Muscle of leg (tissue), 11 donors: ENCODE data around the gene CHSY1. TPM values are rescaled to one million over a fixed set of nuclear protein-coding genes. Genes with fewer than 3 reads are reported as not detected.
A peak's percentile ranks its signal among the peaks of the same experiment; 100 is the strongest.

Source experiments
- DNase-seq: peaks from one replicate; pipeline ENCODE4 v3.0.0; 2013
- H3K27ac ChIP-seq: one replicate; pipeline ENCODE4 v1.5.1; 2013; ENCODE audit warnings: mild to moderate bottlenecking, low read length, control low read depth
- H3K27me3 ChIP-seq: one replicate; pipeline ENCODE4 v1.6.1; 2013; ENCODE audit warnings: low read length; ENCODE audit not compliant: control insufficient read depth, insufficient read depth
- H3K36me3 ChIP-seq: one replicate; pipeline ENCODE4 v1.6.1; 2013; ENCODE audit warnings: low read length; ENCODE audit not compliant: control insufficient read depth, insufficient read depth
- H3K4me1 ChIP-seq: one replicate; pipeline ENCODE4 v1.6.1; 2013; ENCODE audit warnings: low read length; ENCODE audit not compliant: control insufficient read depth, insufficient read depth
- H3K4me3 ChIP-seq: one replicate; pipeline ENCODE4 v1.5.1; 2013; ENCODE audit warnings: low read length, control low read depth
- H3K9me3 ChIP-seq: replicated peaks from 2 replicates; pipeline ENCODE4 v1.6.1; 2013; ENCODE audit warnings: low read depth, low read length; ENCODE audit not compliant: control insufficient read depth
- WGBS: methylation state at CpG from one replicate; pipeline ENCODE4 v1.1.5; 2013; ENCODE audit warnings: missing lambda C conversion rate; ENCODE audit not compliant: insufficient coverage; 5-methylcytosine and 5-hydroxymethylcytosine counted together
- polyA plus RNA-seq, 8 donors: library from polyadenylated mRNA; unstranded; fragments of 120-200 nt; gene quantifications; one replicate each; pipeline versions ENCODE4 v1.2.1 to v1.2.3, GENCODE V29; 2013; ENCODE audit warnings: inconsistent platforms in 1 of 8, low replicate concordance in 1 of 8; ENCODE audit not compliant: insufficient read length in 8 of 8, insufficient read depth in 1 of 8
- total RNA-seq: library from RNA; stranded (reverse); fragments of 120-200 nt; gene quantifications from one replicate; pipeline ENCODE4 v1.2.4, GENCODE V29; 2013

The CHSY1 gene
- total and polyA plus RNA-seq, 9 donors = 27.2 to 57.6 (median 42.5) TPM

DNA sequence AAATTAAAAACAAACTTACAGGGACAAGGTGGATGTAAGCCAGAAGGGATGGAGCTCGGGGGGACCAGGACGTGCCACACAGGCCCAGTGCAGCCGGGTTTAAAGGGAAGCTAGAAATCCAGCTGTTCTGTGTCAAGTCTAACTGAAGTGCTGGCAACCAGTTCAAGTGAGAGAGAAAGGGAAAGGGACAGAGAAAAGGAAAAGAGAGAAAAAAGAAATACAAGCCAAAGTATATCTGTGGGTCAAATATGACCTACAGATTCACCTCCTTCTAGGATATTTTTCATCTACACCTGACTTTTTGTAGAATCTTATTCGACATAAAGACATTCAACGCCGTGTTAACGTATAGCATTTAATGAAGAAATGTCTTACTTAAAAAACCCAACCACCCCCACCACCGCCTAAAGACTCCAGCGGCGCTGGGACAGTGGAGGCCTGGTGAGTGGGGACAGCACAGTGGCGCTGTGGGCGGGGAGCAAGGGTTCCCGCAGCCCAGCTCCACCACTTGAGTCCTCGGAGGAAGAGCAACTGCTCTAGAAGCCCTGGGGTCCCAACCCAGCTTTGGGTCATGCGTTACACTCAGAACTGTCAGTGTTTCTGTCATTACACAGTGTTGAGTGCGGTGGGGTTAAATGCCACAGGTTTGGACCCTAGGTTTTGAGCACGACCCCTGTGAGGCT lies 62.3 kb downstream of the CHSY1 start:
- Histone ChIP-seq H3K27ac (peak overlapping the region; percentile 80), H3K27me3 (no peaks in the 10 kb centered on the region), H3K4me1 (peaks cover 76% of the 10 kb centered on the region), H3K4me3 (peak overlapping the region; percentile 28), H3K36me3 (peaks cover 6% of the 10 kb centered on the region), H3K9me3 (no peaks in the 10 kb centered on the region)
- WGBS = 61% methylated on average over 8 of the region's 17 CpGs
- no peak for DNase-seq

DNA sequence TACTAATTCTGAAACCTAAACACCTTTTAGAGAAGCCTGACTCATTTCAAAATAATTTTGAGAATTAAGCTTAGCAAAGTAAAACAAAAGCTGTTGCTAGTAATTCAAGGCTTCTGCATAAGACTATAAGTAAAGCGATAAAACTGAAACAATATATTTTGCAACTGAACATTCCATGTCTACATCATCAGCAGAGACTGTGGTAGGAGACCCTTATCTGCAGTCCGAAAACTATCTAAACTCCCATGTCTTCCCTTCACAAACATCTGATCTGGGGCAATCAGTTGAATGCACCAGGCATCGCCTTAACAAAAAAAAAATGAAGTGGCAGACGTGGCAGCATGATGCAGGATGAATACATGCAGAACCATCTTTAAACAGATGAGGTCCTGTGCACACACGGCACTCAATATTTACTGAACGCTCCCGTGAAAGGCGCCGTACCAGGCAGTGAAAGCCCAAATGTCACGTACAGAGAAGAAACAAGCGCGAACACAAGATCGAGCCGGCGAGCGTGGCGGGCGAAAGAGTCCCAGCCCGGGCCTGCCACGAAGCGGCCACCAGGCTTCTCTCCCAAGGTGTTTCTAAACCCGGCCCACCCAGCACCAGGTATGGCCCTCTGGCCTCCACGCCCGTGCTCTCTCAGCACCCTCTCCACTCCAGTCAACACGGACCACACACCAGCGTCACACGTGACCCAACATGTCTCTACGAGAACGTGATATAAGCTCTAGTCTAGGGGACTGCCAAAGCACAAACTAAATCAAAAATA lies 63.0 kb downstream of the CHSY1 start:
- peaks cover 80% of the 10 kb centered on the region for H3K4me1 ChIP-seq
- H3K4me3 ChIP-seq = peak overlapping the region; percentile 28
- H3K36me3 ChIP-seq = peaks cover 6% of the 10 kb centered on the region
- WGBS = 79% methylated on average over 23 of the region's 29 CpGs
- H3K27ac ChIP-seq = peak overlapping the region; percentile 80
- no peaks in the 10 kb centered on the region for H3K27me3 ChIP-seq
- no peaks in the 10 kb centered on the region for H3K9me3 ChIP-seq
- DNase-seq = no peak

DNA sequence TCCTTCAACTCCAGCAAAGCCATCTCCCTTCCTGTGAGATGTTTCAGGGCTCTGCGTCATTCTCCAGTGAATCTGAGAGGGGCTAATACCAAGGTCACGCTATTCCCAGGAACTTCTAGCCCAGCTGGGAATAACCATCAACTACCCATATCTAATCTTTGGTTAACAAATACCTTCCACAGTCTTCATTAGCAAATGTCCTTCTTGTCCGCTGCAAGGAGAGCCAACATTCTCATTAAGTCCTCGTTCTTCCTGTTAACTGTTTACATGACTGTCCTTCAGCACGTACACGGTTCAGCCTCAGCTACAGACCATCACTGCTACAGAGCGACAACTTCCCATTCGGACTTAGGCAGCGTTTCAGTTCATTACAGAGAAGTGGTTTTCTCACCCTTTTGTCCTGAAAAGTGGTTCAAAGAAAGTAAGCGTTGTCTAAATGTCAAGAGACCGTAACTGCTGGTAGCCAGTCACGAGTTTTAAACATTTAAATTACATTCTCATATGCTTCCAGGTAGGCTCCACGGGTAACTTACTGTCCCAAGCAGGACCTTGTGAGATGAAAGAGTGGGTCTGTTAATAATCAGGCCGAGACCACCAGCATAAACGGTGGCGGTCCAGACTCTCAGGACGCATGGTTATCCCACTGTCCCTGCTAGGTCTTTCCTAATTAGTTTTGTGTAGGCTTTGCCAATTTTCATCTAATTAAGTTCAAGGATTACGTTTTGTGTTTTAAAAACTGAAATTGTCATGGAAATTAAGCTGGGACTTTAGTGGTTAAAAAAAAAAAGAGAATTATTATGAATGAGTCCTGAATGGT lies 63.8 kb downstream of the CHSY1 start:
- WGBS = 24% methylated on average over 4 of the region's 18 CpGs
- peak overlapping the region; percentile 28 for H3K4me3 ChIP-seq
- no peaks in the 10 kb centered on the region for H3K9me3 ChIP-seq
- H3K4me1 ChIP-seq = peaks cover 73% of the 10 kb centered on the region
- peak overlapping the region; percentile 80 for H3K27ac ChIP-seq
- peaks cover 6% of the 10 kb centered on the region for H3K36me3 ChIP-seq
- peak; percentile 89 for DNase-seq
- H3K27me3 ChIP-seq = no peaks in the 10 kb centered on the region

DNA sequence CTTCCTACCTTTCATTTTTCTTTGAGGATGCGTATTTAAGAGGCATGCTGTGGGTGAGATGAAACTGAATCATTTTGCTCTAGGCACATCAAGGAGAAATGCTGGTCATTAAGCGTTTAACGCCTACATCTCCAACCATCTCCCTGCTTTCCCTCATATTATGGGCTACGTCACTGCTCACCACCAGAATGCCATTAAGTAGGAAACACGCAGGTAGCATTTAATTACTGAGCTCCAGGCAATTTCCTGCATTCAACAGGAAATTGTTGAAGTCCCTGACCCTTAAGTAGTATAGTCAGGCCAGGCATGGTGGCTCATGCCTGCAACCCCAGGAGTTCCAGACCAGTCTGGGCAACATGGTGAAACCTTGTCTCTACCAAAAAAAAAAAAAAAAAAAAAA lies 66.1 kb downstream of the CHSY1 start:
- H3K36me3 ChIP-seq = peaks cover 9% of the 10 kb centered on the region
- H3K4me1 ChIP-seq = peaks cover 72% of the 10 kb centered on the region
- H3K27me3 ChIP-seq = no peaks in the 10 kb centered on the region
- no peak overlapping the region for H3K27ac ChIP-seq
- H3K4me3 ChIP-seq = no peak overlapping the region
- 54% methylated on average over 2 of the region's 5 CpGs for WGBS
- no peaks in the 10 kb centered on the region for H3K9me3 ChIP-seq
- DNase-seq = peak; percentile 15

DNA sequence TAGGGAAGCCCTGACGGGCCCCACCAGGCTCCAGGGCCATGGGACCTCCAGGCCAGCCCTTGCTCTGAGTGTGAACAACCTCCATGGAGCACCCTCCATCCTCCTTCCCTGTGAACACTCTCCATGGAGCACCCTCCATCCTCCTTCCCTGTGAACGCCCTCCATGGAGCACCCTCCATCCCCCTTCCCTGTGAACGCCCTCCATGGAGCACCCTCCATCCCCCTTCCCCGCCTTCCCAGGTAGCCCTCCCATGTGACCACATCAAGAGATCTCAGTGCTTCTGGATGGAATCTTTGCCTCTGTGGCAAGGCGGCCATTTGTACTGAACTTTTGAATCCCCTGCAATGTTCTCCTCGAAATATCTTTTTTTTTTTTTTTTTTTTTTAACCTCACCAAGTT lies 66.5 kb downstream of the CHSY1 start:
- peaks cover 74% of the 10 kb centered on the region for H3K4me1 ChIP-seq
- no peak overlapping the region for H3K27ac ChIP-seq
- H3K36me3 ChIP-seq = peaks cover 9% of the 10 kb centered on the region
- no peaks in the 10 kb centered on the region for H3K9me3 ChIP-seq
- no peak overlapping the region for H3K4me3 ChIP-seq
- H3K27me3 ChIP-seq = no peaks in the 10 kb centered on the region
- 95% methylated on average over 4 of the region's 6 CpGs for WGBS
- no peak for DNase-seq

DNA sequence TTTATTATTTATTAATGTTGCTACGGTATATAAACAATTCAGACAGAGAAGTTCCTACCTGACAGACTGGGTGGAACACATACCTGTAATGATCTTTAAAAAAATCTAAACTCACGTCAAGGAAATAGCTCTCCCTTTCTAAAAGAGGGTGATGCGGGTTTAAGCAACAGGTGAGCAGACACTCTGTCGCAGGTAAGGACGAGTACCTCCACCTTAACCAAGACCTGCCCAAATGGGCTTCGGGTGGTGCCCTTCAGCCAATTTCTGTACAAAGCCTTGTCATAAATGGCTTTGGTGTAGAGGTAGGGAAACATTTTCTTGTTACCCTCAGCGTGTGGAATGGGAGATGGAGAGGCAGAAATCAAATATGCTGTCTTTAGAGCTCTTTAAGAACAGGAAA lies 67.0 kb downstream of the CHSY1 start:
- H3K9me3 ChIP-seq = no peaks in the 10 kb centered on the region
- H3K27ac ChIP-seq = peak overlapping the region; percentile 90
- peaks cover 74% of the 10 kb centered on the region for H3K4me1 ChIP-seq
- 80% methylated on average over 2 of the region's 7 CpGs for WGBS
- H3K27me3 ChIP-seq = no peaks in the 10 kb centered on the region
- peaks cover 12% of the 10 kb centered on the region for H3K36me3 ChIP-seq
- no peak for DNase-seq
- H3K4me3 ChIP-seq = no peak overlapping the region

DNA sequence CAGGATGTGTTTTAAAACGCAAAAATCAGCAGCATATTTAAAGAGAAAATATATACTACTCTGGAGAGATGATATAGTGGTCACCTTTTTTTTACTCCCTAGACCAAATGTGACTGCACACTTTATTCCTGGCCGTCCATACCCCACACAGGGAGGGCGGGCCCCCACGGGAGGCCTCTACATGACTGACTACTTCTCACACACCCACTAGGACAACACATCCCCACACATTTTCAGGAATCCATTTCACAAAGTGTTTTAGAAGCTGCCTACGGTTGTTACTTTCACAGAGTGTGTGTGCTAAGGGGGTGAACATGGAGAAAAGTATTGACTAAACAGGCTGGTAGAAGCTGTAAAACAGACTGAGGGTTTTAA lies 67.9 kb downstream of the CHSY1 start:
- peaks cover 12% of the 10 kb centered on the region for H3K36me3 ChIP-seq
- no peaks in the 10 kb centered on the region for H3K9me3 ChIP-seq
- H3K4me1 ChIP-seq = peaks cover 72% of the 10 kb centered on the region
- H3K27ac ChIP-seq = peak overlapping the region; percentile 90
- H3K27me3 ChIP-seq = no peaks in the 10 kb centered on the region
- WGBS = no CpG with 5 or more reads among the region's 5 CpGs
- no peak overlapping the region for H3K4me3 ChIP-seq
- DNase-seq = no peak

DNA sequence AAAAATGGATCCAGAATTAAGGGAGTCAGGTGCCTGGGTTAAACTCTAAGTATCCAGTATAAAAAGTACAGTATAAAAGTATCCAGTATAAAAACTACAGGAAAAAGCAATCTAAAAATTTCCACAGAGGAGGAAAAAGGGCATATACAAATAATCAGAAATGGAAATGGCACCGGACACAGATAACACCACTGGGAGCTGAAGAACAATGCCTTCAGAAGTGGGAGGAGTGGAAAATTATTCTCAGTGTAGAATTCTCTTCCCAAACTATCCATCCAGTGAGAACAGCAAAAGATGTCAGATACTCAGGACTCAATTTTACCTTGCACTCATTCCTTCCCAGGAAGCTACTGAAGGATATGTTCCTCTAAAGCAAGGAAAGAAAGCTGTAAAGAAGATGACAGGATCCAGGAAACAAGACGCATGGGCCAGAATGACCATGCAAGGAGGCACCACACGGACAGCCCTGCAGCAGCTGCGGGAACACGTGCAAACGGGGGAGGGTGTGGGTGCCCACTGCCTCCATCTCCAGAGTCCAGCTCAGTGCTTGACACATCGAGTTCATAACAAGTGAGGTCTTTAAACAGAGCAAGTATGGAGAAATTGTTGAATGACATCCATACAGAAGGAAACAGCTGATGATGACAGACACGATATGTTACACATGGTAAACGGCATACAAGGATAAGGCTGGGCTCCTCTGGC lies 68.5 kb downstream of the CHSY1 start:
- WGBS = 55% methylated on average over 6 of the region's 9 CpGs
- Histone ChIP-seq H3K27me3 (no peaks in the 10 kb centered on the region), H3K36me3 (peaks cover 14% of the 10 kb centered on the region), H3K9me3 (no peaks in the 10 kb centered on the region), H3K27ac (peak overlapping the region; percentile 90), H3K4me3 (peak overlapping the region; percentile 11), H3K4me1 (peaks cover 72% of the 10 kb centered on the region)
- peak; percentile 87 for DNase-seq

DNA sequence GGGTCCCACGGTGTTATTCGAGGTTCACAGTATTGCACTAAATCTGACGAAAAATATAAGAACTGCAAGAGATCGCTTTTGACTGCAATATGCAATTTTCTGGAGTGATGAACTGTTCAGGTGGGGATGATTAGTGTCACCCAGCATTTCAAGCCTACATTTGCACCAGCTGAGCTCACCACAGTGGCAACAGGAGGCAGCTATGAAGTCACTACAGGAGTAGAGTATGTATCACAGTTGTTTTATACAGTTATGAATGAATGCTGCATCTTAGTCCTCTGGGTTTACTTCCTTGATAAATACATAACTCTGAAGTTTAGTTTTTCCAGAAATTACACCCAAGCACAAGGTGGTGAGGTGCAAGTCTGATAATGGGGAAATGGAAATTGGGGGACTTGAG lies 69.6 kb downstream of the CHSY1 start:
- DNase-seq = no peak
- peak overlapping the region; percentile 12 for H3K4me3 ChIP-seq
- peak overlapping the region; percentile 90 for H3K27ac ChIP-seq
- peaks cover 74% of the 10 kb centered on the region for H3K4me1 ChIP-seq
- H3K9me3 ChIP-seq = no peaks in the 10 kb centered on the region
- WGBS = 78% methylated on average over 4 of the region's 4 CpGs
- H3K27me3 ChIP-seq = no peaks in the 10 kb centered on the region
- peaks cover 25% of the 10 kb centered on the region for H3K36me3 ChIP-seq
